T-helper 2 cell treated with Interferon-gamma antibody and Interleukin-4, amounts not matched to agents 100 ng/mL and 5 ng/mL, for 36 hours (primary cell): ENCODE measurements around the gene GLB1L3. TPM values are rescaled to one million over a fixed set of nuclear protein-coding genes. Genes with fewer than 3 reads are reported as not detected.
"Not testable (repeated sequence)": the region's sequence is repeated elsewhere in the genome, so short reads cannot be mapped to it uniquely, and the experiment has no call there.

ENCODE experiments used
- intact Hi-C: fragments of 100-400 bp; cut with micrococcal nuclease; formaldehyde crosslinking; loops from one replicate; pipeline ENCODE4 v1.15.1; 2023
- total RNA-seq: library from RNA; stranded (reverse); gene quantifications from 2 replicates; pipeline ENCODE4 v1.2.3, GENCODE V29; 2022

The GLB1L3 gene
- total RNA-seq, 1 donor from 2014 or later, result 10.3 TPM

DNA sequence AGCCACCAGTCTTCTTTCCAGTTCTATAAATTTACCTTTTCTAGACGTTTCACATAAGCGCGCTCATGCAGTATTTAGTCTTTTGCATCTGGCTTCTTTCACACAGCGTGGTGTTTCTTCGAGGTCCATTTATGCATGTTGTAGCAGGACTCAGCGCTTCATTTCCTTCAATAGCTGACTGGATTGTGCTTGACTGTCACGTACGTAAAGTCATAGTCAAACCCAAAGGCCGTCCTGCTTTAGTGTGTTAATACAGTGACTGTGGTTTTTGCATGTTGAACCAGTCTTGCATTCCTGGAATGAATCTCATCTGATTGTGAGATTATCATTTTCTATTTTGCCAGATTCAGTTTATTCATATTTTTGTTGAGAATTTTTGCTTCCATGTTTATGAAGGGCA, 18.5 kb downstream of the GLB1L3 start:
- intact Hi-C loops, result no loop called here

DNA sequence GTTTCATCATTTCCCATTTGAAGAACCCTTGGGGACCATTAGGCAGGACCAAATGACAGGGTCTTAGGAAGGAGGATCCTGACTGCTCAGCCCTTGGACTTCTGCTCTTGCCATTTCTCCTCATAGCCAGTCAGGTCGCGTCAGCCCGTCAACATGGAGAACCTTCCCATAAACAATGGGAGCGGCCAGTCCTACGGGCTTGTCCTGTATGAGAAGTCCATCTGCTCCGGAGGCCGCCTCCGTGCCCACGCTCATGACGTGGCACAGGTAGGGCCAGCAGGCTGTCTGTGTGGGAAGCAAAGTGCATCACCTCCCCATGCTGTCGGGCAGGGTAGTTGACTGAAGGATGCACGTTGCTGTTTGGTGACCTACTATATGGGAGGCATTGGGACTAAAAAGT, 36.0 kb downstream of the GLB1L3 start:
- intact Hi-C loops, result no loop called here

DNA sequence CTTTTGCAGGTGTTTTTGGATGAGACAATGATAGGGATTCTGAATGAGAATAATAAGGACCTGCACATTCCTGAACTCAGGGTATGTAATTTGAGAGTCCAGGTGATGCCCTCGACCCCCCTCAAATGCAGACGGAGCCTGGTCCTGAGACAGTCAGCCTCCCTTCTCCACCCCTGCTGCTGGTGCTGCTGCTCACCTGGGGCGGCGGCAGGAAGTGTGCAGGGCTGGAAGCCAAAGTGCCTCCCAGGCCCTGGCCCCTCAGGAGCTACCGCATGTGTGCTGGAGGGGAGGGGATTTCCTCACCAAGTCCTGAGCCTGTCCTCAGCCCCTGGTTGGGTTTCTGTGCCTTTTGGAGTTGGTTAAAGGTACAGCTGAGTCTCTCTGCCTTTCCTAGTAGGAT, 36.6 kb downstream of the GLB1L3 start:
- intact Hi-C loops, result no loop called here

DNA sequence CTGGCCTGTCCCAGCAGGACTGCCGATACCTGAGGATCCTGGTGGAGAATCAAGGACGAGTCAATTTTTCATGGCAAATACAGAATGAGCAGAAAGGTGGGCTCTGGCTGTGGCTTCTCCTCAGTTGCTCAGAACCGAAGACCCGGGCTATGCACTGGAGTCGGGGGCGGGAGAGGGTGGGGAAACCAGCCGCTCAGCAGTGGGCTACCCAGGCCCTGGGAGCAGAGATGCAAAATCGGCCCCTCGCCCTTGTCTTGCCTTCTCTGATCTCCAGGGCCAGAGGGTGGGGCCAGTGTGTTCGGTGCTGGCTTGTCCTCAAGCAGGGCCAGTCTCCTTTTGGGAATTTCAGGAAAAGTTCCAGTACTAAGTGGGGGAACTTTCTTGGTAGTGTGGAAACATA, 37.2 kb downstream of the GLB1L3 start:
- intact Hi-C loops, result no loop called here

DNA sequence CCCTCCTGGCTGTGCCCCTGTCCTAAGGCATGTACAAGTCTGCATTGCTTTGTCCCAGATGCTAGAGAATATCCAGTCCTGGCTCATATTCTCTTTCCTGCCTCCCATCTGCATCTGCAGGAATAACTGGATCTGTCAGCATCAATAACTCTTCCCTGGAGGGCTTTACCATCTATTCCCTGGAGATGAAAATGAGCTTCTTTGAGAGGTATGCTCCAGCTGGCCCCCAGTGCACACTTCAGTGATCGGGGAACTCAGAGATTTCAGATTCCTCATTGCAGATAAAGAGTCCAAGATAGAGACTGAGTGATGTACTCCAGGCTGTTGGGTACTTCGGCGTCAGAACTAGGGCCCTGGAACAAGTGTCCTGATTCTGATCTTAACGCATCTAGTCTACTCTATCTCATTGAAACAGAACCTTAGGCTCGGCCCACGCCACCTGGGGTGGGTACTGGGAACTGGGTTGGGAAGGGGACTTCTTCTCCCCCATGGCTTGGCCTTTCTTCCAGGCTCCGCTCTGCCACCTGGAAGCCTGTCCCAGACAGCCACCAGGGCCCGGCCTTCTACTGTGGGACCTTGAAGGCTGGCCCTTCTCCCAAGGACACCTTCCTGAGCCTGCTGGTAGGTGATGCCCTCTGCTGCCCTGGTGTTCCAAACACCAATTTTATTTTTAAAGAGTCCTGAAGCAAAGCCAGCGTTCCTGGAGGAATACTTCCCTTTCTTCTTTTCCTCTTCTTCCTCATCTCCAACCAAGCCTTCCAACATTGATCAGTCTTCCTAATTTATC, 37.8 kb downstream of the GLB1L3 start:
- intact Hi-C loops, result no loop called here

DNA sequence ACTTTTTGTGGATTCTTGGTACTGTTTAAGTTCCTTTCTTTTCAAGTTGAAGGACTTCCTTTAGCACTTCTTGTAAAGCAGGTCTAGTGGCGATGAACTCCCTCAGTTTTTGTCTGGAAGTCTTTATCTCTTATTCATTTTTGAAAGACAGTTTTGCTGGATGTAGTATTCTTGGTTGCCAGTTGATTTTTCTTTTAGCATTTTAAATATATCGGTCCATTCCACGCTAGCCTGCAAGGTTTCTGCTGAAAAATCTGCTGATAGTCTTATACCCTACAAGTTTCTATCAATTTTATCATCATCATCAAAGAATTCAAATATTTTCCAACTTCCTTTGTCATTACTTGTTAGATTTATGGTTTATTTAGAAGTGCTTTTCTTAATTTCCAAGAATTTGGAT, 40.9 kb downstream of the GLB1L3 start:
- intact Hi-C loops, result no loop called here

DNA sequence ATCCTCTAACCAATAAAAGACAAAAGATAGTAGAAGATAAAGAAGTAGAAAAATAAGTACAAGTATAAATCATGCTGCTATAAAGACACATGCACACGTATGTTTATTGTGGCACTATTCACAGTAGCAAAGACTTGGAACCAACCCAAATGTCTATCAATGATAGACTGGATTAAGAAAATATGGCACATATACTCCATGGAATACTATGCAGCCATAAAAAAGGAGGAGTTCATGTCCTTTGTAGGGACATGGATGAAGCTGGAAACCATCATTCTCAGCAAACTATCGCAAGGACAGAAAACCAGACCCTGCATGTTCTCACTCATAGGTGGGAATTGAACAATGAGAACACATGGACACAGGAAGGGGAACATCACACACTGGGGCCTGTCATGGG, 45.2 kb downstream of the GLB1L3 start:
- intact Hi-C loops, result not testable (repeated sequence)

DNA sequence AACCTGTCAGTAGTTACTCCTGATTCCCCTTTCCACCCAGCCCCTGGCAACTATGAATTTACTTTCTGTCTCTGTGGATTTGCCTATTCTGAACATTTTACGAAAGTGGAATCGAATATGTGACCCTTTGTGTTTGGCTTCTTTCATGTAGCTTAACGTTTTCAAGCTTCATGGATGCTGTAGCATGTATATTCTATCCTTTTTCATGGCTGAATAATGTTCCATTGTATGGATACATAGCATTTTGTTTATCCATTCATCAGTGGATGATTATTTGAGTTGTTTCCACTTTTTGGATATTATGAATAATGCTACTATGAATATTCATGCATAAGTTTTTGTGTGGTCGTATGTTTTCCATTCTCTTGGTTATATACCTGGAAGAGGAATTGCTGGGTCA, 46.4 kb downstream of the GLB1L3 start:
- intact Hi-C loops, result no loop called here

DNA sequence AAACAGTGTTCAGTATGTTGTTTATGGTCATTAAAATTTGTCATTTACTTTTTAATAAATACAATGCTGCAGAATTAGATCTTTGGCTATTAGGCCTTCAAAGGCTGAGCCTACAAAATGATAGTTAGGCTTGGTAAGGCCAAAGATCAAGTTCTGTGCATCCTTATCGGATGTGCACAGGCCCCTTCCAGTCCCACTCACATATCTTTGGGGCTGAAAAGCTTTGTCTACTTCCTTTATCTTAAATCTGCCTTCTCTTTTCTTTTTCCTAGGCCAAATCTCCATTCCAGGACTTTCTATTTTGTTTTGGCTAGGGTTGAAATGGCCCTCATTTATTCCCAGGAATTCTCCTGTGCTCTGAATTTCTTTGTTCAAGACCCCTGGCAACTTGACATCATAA, 52.3 kb downstream of the GLB1L3 start:
- intact Hi-C loops, result no loop called here

DNA sequence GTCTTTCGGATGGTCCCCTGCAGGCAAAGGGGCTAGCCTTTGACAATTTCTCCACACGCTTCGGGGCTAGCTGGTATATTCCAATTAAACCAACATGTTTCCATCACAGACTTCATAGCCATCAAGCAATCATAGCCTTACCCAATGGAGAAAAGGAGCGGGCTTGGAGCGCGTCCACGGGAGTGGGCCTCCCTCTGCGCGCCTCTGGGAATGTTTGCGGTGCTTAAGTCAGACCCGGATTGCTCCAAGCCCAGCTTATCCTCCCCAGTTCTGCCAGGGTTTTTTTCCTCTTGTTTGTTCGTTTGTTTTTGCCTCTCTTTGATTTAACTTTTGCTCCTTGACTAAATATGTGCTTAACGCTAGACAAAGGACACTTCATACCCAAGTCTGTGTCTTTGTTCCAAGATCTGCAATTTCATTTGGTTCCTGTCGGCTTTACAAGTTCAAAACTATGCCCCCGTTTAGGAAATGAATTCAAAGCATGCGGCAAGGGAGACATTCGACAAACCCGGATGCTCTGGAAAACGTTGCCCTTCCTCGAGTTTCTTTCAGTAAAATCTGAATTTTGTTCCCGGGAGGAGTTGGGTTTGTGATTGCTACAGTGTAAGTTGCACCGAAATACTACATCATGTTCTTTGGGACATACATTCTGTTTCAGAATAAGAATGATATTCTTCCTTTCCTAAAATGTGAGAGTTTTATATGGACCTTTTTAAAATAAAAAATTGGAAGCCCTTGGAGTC, 54.6 kb downstream of the GLB1L3 start:
- intact Hi-C loops, result loop anchor here (1.0 to 5.0 kb wide), 3 partner anchors 54 to 403 kb away; partner anchors contain the start of genes GLB1L3 and IGSF9B

DNA sequence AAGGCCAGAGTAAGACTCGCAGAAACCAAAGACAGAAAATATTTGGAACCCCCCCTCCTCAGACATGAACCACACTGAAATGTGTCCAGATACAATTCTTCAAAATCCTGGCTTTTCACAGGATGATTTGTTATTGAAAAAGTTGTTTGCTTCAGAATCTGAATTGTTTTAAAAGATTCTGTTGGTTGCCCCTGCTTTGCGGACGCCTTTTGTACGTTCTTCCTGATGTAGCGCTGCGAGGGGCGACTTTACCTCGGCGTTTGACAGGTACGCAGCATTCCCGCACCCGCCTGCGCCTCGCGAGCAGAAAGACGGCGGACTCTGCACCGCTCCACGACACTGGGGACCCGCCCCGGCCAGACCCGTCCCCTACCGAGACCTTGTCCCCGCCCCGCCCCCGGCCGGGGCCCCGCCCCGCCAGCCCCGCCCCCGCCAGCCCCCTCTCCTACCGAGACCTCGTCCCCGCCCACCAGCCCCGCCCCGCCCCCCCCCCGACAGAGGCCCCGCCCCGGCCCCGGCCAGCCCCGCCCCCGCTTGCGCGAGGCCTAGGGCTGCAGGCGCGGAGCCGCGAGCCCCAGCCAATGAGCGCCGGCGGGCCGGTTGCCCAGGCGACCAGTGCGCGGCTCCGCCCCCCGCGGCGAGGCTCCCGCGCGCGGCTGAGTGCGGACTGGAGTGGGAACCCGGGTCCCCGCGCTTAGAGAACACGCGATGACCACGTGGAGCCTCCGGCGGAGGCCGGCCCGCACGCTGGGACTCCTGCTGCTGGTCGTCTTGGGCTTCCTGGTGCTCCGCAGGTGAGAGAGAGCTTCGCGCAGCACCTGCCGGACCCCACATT, 55.4 kb downstream of the GLB1L3 start, which contains the start of gene GLB1L2:
TSS of gene GLB1L2 (plus strand) at position 635 of the 835 bp plus-strand sequence. CDS start at position 709, 74 bp downstream.
- intact Hi-C loops, result loop anchor here (1.0 to 5.0 kb wide), 3 partner anchors 55 to 404 kb away; partner anchors contain the start of genes GLB1L3 and IGSF9B

DNA sequence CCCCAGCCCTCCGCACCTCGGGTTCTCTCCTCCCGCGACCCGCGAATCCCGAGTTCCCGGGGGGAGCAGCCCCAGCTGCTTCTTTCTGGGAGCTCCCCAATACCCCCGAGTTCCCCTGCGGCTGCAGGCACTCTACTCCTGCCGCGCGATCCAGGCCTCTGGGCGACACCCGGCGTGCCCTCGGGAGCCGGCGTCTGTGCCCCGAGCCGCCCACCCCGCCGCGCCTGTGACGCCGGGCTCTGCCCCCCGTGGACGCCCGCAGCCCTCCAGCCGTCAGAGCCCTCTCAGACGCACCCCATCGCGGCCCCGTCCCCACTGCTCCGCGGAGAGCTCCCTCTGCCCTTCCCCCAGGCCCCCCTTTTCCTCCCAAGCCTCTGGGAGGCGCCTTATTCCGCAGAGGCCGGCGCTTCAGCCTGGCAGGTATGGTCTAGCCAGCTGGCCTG, 56.0 kb downstream of the GLB1L3 start:
- intact Hi-C loops, result loop anchor here (5.0 kb wide), 2 partner anchors 375 to 405 kb away; partner anchors contain the start of gene IGSF9B

DNA sequence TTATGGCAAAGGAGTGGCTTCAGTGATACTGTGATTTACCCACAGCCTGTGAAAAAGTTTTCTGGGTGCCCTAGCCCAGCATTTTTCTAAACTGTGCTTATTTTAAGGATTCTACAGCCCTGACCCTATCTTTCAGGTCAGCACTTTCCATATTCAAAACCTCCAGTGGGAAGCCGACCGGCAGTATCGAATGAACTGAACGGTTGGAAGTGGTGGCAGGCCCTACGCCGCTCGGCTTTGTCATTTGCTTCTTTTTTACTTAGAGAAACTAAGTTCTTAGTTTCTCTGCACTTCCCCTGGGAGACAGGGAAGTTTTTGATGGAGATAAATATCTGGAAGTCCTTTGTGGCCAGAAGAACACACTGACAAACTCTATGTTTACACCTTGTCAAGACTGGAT, 56.6 kb downstream of the GLB1L3 start:
- intact Hi-C loops, result loop anchor here (5.0 kb wide), 2 partner anchors 375 to 405 kb away; partner anchors contain the start of gene IGSF9B

DNA sequence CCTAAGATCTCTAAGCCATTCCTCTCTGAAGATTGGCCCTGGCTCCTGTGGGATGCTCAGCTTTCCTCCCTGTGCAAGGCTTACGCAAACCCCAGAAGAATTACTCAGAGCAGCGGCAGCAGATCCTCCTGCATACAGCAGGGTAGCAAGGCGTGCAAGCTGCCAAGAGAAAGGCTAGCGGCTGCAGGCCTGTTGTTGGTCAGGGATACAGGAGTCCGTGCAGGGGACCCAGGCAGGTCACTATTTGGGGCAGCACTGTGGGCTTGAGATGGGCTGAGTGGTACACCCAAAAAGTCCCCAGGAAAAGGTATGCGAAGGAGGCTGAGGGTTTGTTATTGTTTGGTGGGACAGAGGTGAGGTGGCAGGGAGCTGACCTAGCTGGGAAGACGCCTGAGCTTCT, 57.1 kb downstream of the GLB1L3 start:
- intact Hi-C loops, result loop anchor here (5.0 kb wide), 2 partner anchors 376 to 406 kb away; partner anchors contain the start of gene IGSF9B

DNA sequence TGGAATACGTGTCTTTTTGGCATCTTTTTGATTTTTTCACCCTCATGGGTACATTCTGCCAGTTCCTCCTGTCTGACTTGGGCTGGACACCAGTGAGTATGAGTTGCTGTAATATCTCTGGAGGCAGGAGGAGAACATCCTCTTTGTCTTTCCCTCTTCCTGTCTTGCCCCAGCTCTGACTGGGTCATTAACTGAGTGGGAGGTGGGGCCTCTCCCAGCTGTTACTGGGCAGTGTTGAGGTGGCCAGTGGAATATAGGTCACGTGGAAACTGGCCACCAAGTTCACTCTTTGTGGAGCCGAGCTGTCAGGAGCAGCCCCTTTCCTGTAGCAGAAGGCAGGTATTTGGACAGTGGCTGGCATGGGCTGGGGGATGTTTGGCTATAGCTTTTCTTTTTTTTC, 57.8 kb downstream of the GLB1L3 start:
- intact Hi-C loops, result loop anchor here (5.0 kb wide), 2 partner anchors 377 to 407 kb away; partner anchors contain the start of gene IGSF9B

DNA sequence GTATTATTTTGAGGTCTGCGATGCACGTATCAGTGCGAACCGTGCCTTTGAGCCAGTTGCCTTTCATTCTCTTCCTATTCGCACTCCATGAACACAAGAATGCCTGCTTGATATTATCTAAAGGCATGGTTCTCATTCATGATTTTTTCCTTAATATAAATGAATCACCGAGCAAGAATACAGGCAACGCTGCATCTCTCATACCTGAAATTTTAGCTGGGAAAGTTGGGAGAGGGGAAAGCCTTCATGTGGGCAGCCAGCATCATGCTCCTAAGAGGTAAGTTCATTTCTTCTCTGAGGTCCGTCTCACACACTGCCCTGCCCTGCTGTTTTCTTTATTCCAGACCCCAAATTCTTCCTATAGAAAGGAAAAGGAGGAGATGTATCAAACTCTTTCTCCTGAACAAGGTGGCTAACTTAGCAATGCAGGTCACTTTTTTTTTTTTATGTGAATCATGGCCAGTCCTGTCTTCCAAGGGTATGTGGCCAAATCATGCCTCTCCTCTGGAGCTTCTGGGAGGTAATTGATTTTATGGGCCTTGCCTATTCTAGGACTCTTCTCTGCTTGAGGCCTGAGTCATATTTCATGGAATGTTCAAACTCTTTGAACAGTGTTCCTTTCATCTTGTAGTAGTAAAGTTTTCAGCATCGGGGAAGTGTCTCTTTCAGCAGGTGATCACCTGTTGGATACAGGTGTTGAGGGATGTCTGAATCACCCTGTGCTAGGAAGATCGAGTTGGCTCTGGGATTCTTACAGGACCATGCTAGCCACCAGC, 58.8 kb downstream of the GLB1L3 start:
- intact Hi-C loops, result loop anchor here (5.0 kb wide), 2 partner anchors 378 to 408 kb away; partner anchors contain the start of gene IGSF9B

DNA sequence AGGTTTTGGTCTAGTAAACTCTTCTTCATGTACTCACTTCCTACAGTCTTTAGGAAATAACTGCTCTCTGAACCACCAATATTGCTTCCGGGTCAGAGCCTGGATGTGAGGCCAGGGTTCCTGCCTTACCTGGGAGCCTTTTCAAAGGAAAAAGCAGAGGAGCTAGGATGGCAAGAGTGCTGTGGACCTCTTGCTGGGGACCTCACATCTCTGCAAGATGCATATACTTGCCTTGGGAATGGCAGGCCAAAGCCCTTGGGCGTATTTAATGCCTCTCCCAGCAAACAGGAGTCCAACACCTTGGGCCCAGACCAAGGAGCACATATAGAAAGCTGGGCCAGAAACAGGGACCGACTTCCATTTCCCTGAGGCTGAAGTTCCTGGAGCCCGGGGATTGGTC, 60.9 kb downstream of the GLB1L3 start:
- intact Hi-C loops, result no loop called here

DNA sequence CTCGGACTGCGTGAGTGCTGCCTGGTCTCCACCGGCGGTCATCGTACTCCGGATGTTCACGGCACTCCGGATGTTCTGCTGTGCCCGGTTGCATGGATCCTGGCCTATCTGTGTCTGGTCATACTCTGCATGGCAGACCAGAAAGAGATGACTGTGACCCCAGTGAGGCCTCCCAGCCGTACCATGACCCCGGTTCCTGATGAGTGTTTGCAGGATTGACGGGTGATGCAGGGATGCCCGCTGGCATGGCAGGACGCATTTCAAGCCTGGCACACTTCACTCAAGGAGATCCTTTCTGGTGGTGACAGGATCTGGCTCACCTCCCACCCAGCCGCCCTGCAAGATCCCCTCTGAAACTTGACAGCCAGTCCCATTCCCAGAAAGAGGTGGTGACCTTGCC, 61.9 kb downstream of the GLB1L3 start:
- intact Hi-C loops, result no loop called here

DNA sequence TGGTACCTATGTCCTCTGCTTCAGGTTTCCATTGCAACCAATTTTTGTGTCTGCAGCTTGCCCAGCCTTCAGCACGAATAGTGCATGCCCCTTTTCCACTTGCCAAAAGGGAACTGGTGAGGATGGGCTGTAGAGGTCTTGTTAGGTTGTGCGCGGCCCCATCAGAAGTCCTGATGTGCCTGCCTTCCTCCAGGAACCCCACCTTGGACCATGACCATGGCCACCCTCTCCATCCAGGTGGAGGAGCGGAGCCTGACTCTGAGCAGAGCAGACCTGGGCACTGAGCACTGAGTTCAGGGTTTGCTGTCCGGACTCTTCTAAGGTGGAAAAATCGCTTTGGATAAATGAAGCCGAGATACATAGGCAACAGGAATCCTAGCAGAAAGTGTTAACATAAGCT, 62.5 kb downstream of the GLB1L3 start:
- intact Hi-C loops, result no loop called here

DNA sequence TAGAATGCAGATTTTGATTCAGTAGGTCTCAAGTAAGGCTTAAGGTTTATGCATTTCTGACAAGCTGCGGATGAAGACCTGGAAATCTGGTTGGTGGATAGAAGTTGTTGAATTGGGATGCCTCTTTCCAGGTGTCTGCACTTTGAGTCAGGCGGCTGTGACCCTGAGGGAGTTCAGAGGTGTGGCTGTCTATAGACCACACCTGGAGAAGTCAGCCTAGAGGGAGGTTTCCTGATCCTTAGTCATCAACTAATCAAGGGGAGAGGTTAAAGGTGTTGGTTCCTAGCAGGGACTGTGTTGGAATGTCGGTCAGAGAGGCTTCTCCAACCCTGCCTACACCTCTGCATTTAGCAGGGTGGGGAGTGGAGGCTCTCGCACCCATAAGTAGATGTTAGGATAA, 63.6 kb downstream of the GLB1L3 start:
- intact Hi-C loops, result no loop called here
